KMS-11 (cell line): ENCODE measurements around the gene SNRPA.

ENCODE experiments used
- H2AFZ ChIP-seq: fragments of 200-600 bp; sonication (generic); 2 replicates; pipeline ENCODE4 v1.6.1; 2016; ENCODE audit warnings: antibody characterized with exemption, mixed run types, low read depth
- H3K27ac ChIP-seq: fragments of 200-600 bp; sonication (generic); 2 replicates; pipeline ENCODE4 v1.6.1; 2016; ENCODE audit warnings: mild to moderate bottlenecking, mixed run types
- H3K27me3 ChIP-seq: fragments of 200-600 bp; sonication (generic); 2 replicates; pipeline ENCODE4 v1.6.1; 2017; ENCODE audit warnings: mild to moderate bottlenecking, low read depth, mixed run types, moderate library complexity; ENCODE audit not compliant: insufficient read depth
- H3K36me3 ChIP-seq: fragments of 200-600 bp; sonication (generic); 2 replicates; pipeline ENCODE4 v1.6.1; 2017; ENCODE audit warnings: mild to moderate bottlenecking, mixed run types; ENCODE audit not compliant: insufficient read depth
- H3K4me1 ChIP-seq: fragments of 200-600 bp; sonication (generic); 2 replicates; pipeline ENCODE4 v1.6.1; 2016; ENCODE audit warnings: mild to moderate bottlenecking, low read depth, mixed run types; ENCODE audit not compliant: poor library complexity, severe bottlenecking
- H3K4me2 ChIP-seq: fragments of 200-600 bp; sonication (generic); 2 replicates; pipeline ENCODE4 v1.7.0; 2016; ENCODE audit warnings: mild to moderate bottlenecking, mixed run types
- H3K4me3 ChIP-seq: fragments of 200-600 bp; sonication (generic); IDR thresholded peaks from 2 replicates; pipeline ENCODE4 v1.6.1; 2017; ENCODE audit warnings: low read depth, low read length, mixed read lengths; ENCODE audit not compliant: insufficient read depth
- H3K79me2 ChIP-seq: fragments of 200-600 bp; sonication (generic); 2 replicates; pipeline ENCODE4 v1.6.1; 2016; ENCODE audit warnings: low read depth, mixed run types; ENCODE audit not compliant: insufficient read depth
- H3K9ac ChIP-seq: fragments of 200-600 bp; sonication (generic); 2 replicates; pipeline ENCODE4 v1.6.1; 2016; ENCODE audit warnings: mild to moderate bottlenecking, mixed run types
- H4K20me1 ChIP-seq: fragments of 200-600 bp; sonication (generic); 2 replicates; pipeline ENCODE4 v1.6.1; 2016; ENCODE audit warnings: mild to moderate bottlenecking, mixed run types; ENCODE audit not compliant: insufficient read depth
- TF ChIP-seq, protein P1 (sequence below): fragments of 200-600 bp; sonication (generic); conservative IDR thresholded peaks from 2 replicates; pipeline ENCODE4 v1.6.1; 2017; ENCODE audit warnings: low read depth, mild to moderate bottlenecking, antibody characterized with exemption, low read length, moderate library complexity, mixed read lengths

The SNRPA gene

DNA sequence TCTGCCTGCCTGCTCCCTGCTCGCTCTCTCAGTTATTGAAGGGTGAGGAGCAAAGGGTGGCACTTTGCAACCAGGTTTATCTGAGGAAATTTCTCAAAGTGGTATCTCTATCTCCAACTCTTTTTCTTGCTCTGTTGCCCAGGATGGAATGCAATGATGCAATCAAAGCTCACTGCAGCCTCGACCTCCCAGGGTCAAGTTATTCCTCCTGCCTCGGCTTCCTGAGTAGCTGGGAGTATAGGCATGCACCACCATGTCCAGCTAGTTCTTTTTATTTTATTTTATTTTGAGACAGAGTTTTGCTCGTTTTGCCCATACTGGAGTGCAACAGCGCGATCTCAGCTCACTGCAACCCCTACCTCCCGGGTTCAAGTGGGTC is 5.6 kb upstream of the SNRPA start:
- Histone ChIP-seq H3K79me2 (no peaks in the 10 kb centered on the region), H3K27me3 (no peaks in the 10 kb centered on the region), H3K4me1 (peaks cover 14% of the 10 kb centered on the region), H3K4me3 (no peak overlapping the region), H3K4me2 (no peak overlapping the region), H2AFZ (no peak overlapping the region), H3K27ac (no peak overlapping the region), H4K20me1 (no peaks in the 10 kb centered on the region), H3K9ac (no peak overlapping the region), H3K36me3 (no peaks in the 10 kb centered on the region)
- TF ChIP-seq, protein P1, sequence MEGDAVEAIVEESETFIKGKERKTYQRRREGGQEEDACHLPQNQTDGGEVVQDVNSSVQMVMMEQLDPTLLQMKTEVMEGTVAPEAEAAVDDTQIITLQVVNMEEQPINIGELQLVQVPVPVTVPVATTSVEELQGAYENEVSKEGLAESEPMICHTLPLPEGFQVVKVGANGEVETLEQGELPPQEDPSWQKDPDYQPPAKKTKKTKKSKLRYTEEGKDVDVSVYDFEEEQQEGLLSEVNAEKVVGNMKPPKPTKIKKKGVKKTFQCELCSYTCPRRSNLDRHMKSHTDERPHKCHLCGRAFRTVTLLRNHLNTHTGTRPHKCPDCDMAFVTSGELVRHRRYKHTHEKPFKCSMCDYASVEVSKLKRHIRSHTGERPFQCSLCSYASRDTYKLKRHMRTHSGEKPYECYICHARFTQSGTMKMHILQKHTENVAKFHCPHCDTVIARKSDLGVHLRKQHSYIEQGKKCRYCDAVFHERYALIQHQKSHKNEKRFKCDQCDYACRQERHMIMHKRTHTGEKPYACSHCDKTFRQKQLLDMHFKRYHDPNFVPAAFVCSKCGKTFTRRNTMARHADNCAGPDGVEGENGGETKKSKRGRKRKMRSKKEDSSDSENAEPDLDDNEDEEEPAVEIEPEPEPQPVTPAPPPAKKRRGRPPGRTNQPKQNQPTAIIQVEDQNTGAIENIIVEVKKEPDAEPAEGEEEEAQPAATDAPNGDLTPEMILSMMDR, result no peak

DNA sequence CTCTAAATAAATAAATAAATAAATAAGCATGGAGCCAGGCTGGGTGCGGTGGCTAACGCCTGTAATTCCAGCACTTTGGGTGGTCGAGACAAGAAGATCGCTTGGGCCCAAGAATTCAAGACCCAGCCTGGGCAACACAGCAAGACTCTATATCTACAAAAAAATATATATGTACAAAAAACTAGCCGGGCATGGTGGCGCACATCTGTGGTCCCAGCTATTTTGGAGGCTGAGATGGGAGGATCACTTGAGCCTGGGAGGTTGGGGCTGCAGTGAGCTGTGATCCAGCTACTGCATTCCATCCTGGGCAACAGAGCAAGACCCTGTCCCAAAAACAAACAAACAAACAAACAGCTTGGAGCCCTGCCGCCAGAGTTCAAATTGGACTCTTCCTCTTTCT is 3.5 kb upstream of the SNRPA start:
- Histone ChIP-seq H2AFZ (no peak overlapping the region), H3K27ac (no peak overlapping the region), H3K27me3 (no peaks in the 10 kb centered on the region), H4K20me1 (no peaks in the 10 kb centered on the region), H3K4me1 (peaks cover 18% of the 10 kb centered on the region), H3K79me2 (peaks cover 15% of the 10 kb centered on the region), H3K9ac (no peak overlapping the region), H3K36me3 (no peaks in the 10 kb centered on the region), H3K4me2 (no peak overlapping the region), H3K4me3 (no peak overlapping the region)
- TF ChIP-seq, protein P1, result no peak

DNA sequence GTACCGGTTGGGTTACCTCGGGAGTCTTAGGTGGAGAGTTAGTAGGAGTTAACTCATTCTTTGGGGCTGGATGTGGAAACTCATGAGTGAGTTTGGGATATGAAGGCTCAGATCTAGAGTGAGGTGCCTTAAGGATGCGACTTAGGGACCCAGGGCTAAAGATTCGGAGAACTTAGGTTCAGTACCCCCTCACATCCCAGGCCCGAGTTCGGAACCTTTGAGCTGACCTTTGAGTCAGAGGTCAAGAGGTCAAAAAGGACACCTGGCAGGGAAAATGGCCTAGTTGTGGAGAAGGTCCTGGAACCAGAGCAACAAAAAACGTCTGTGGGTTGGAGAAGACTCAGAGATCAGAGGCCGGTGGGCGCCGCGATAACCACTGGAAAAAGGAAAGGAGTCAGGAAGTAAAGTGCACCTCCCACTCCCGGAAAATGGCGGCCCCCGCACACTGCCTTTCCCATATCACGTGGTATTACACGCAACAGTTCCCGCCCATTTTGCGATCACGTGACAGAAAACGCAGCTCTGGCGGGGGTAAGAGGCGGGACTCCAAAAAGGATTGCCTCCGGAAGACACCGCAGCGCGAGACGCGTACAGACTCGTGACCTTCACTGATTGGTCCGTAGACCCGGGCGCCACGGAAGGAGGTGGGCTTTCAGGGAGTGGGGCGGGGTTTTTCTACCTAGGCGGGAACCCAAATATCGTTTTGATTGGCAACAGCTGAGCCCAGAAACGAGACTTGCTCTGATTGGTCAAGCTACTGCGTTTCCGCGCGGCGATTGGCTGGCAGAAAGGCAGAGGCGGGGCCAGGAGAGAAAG is 737 bp upstream of the SNRPA start, which contains the start of gene ACTMAP:
TSS of gene ACTMAP (minus strand) at position 420 of the 816 bp plus-strand sequence. CDS start 674 bp downstream, outside the sequence.
- no peaks in the 10 kb centered on the region for H3K27me3 ChIP-seq
- H3K4me2 ChIP-seq, result peak within 1 kb of the TSS; percentile 95
- H4K20me1 ChIP-seq, result peaks cover under 1% of the 10 kb centered on the region; the same call in 1 of the 2 replicates
- H3K36me3 ChIP-seq, result no peaks in the 10 kb centered on the region
- peaks cover 42% of the 10 kb centered on the region for H3K79me2 ChIP-seq
- TF ChIP-seq, protein P1, result no peak
- peak within 1 kb of the TSS; percentile 90 for H3K9ac ChIP-seq
- peak within 1 kb of the TSS; percentile 50; the same call in 1 of the 2 replicates for H2AFZ ChIP-seq
- H3K4me1 ChIP-seq, result peaks cover 43% of the 10 kb centered on the region
- H3K4me3 ChIP-seq, result peak within 1 kb of the TSS; percentile 69
- H3K27ac ChIP-seq, result peak within 1 kb of the TSS; percentile 80

DNA sequence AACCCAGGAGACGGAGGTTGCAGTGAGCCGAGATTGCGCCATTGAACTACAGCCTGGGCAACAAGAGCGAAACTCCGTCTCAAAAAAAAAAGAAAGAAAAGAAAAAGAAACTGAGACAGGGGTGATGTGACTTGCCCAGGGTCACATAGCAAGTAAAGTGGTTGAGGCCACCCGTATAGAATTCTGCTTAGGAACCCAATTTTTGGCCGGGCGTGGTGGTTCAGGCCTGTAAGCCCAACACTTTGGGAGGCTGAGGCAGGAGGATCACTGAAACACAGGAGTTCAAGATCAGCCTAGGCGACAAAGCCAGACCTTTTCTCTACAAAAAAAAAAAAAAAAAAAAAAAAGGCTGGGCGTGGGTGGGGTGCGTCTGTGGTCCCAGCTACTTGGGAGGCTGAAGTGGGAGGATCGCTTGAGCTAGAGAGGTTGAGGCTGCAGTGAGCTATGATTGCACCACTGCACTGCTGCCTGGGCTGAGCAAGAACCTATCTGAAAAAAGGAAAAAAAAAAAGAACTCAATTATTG is 1.3 kb downstream of the SNRPA start:
- TF ChIP-seq, protein P1, result no peak
- peak overlapping the region; percentile 70 for H3K4me2 ChIP-seq
- H3K79me2 ChIP-seq, result peaks cover 63% of the 10 kb centered on the region
- H3K27me3 ChIP-seq, result no peaks in the 10 kb centered on the region
- H3K4me1 ChIP-seq, result peaks cover 53% of the 10 kb centered on the region
- peak overlapping the region; percentile 90; the same call in 1 of the 2 replicates for H3K9ac ChIP-seq
- H3K27ac ChIP-seq, result peak overlapping the region; percentile 75; the same call in 1 of the 2 replicates
- no peak overlapping the region for H3K4me3 ChIP-seq
- H2AFZ ChIP-seq, result no peak overlapping the region
- peaks cover 16% of the 10 kb centered on the region for H4K20me1 ChIP-seq
- H3K36me3 ChIP-seq, result peaks cover 10% of the 10 kb centered on the region; the same call in 1 of the 2 replicates
